GM19397 (cell line): Measurements from ENCODE around the gene TMEM244.
"Not testable (repeated sequence)": the region's sequence is repeated elsewhere in the genome, so short reads cannot be mapped to it uniquely, and the experiment has no call there.

ENCODE experiments used
- ATAC-seq: cut with Tn5 transposase; IDR thresholded peaks from one replicate; pipeline ENCODE4 v1.9.1; 2021; ENCODE audit warnings: mild to moderate bottlenecking, moderate library complexity; ENCODE audit not compliant: unreplicated experiment

Gene TMEM244

GRCh38 chr6:129860908-129861665 lies at the start of gene TMEM244:
Gene TMEM244, minus strand, starts transcription at chr6:129861315. Its CDS starts 127 bp downstream, at chr6:129861188.
- no peak for ATAC-seq

- ATAC-seq: peak; percentile 59
Observed at GRCh38 chr6:129908858-129909257, 47.7 kb upstream of the TMEM244 start.

- no peak for ATAC-seq
Observed at GRCh38 chr6:129908356-129908755, 47.2 kb upstream of the TMEM244 start.

- ATAC-seq: no peak
Observed at GRCh38 chr6:129906515-129907077, 45.5 kb upstream of the TMEM244 start.

- no peak for ATAC-seq
Observed at GRCh38 chr6:129903082-129903481, 42.0 kb upstream of the TMEM244 start.

- ATAC-seq: no peak
Observed at GRCh38 chr6:129902681-129903080, 41.6 kb upstream of the TMEM244 start.

- no peak for ATAC-seq
Observed at GRCh38 chr6:129901910-129902309, 40.8 kb upstream of the TMEM244 start.

GRCh38 chr6:129895692-129896091 lies 34.6 kb upstream of the TMEM244 start:
- no peak for ATAC-seq

GRCh38 chr6:129894921-129895320 lies 33.8 kb upstream of the TMEM244 start:
- no peak for ATAC-seq

GRCh38 chr6:129893640-129894039 lies 32.5 kb upstream of the TMEM244 start:
- ATAC-seq: no peak

GRCh38 chr6:129890701-129891100 lies 29.6 kb upstream of the TMEM244 start:
- ATAC-seq: no peak

GRCh38 chr6:129890164-129890563 lies 29.0 kb upstream of the TMEM244 start:
- no peak for ATAC-seq

- ATAC-seq: no peak
Observed at GRCh38 chr6:129889580-129889979, 28.5 kb upstream of the TMEM244 start.

- ATAC-seq: no peak
Observed at GRCh38 chr6:129886401-129887155, 25.5 kb upstream of the TMEM244 start.

- no peak for ATAC-seq
Observed at GRCh38 chr6:129884211-129884610, 23.1 kb upstream of the TMEM244 start.

- peak; percentile 95 for ATAC-seq
Observed at GRCh38 chr6:129882510-129883023, 21.5 kb upstream of the TMEM244 start.

- not testable (repeated sequence) for ATAC-seq
Observed at GRCh38 chr6:129877894-129878293, 16.8 kb upstream of the TMEM244 start.

- peak; percentile 84 for ATAC-seq
Observed at GRCh38 chr6:129875610-129876520, 14.8 kb upstream of the TMEM244 start.

GRCh38 chr6:129874837-129875236 lies 13.7 kb upstream of the TMEM244 start:
- no peak for ATAC-seq

GRCh38 chr6:129872586-129872985 lies 11.5 kb upstream of the TMEM244 start:
- no peak for ATAC-seq

GRCh38 chr6:129871221-129871620 lies 10.1 kb upstream of the TMEM244 start:
- ATAC-seq: no peak
